GM19099 (cell line): ENCODE results near the gene FBXO2.
A peak's percentile ranks its signal among the peaks of the same experiment; 100 is the strongest.

Source experiments
- POLR2A ChIP-seq: IDR thresholded peaks from 3 replicates; pipeline ENCODE4 v1.6.1; 2011; ENCODE audit warnings: low read depth; ENCODE audit not compliant: insufficient read length; ENCODE audit errors: extremely low read depth

The FBXO2 gene

GRCh38 chr1:11690397-11691301, 36.4 kb upstream of the FBXO2 start:
- TF ChIP-seq POLR2A = no peak

DNA sequence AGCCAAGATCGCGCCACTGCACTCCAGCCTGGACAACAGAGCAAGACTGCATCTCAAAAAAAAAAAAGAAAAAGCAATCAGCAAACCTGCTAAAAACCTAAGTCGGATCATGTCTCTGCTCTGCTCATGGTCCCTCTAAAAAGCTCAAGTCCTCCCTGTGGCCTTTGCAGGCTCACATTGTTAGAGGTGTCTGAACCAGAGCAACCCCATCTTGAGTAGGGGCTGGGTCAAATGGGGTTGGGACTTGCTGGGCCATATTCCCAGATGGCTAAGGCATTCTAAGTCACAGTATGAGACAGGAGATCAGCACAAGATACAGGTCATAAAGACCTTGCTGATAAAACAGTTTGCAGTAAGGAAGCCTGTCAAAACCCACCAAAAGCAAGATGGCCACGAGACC, 34.3 kb upstream of the FBXO2 start:
- TF ChIP-seq POLR2A = no peak

GRCh38 chr1:11685210-11685752, 31.1 kb upstream of the FBXO2 start:
- no peak for TF ChIP-seq POLR2A

- TF ChIP-seq POLR2A = no peak
Observed at GRCh38 chr1:11684070-11684469, 29.8 kb upstream of the FBXO2 start.

DNA sequence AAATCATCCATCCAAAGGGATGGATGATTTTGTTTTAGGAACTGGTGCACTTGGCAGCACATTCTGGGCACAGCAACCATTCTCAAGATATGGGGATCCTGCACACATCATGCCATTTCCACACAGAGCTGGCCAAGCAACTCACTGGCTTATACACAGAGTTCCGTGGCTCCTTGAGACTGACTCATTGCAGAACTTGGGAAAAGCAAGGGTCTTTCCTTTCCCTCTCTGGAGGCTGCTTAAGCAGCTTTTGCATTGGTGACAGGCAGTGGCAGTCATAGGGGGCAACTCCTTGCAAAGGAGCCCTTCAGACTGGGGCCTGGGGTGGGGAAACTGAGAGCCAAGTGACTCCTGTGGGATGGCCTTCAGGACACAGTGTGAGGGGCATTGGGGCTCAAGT, 28.6 kb upstream of the FBXO2 start:
- no peak for TF ChIP-seq POLR2A

- TF ChIP-seq POLR2A = no peak
Observed at GRCh38 chr1:11682287-11682771, 28.1 kb upstream of the FBXO2 start.

- TF ChIP-seq POLR2A = peak; percentile 70
Observed at GRCh38 chr1:11681071-11681771, 27.0 kb upstream of the FBXO2 start, which contains the start of gene MAD2L2. TSS of gene MAD2L2 (minus strand) at chr1:11681148. CDS start at chr1:11680601, 547 bp downstream.

DNA sequence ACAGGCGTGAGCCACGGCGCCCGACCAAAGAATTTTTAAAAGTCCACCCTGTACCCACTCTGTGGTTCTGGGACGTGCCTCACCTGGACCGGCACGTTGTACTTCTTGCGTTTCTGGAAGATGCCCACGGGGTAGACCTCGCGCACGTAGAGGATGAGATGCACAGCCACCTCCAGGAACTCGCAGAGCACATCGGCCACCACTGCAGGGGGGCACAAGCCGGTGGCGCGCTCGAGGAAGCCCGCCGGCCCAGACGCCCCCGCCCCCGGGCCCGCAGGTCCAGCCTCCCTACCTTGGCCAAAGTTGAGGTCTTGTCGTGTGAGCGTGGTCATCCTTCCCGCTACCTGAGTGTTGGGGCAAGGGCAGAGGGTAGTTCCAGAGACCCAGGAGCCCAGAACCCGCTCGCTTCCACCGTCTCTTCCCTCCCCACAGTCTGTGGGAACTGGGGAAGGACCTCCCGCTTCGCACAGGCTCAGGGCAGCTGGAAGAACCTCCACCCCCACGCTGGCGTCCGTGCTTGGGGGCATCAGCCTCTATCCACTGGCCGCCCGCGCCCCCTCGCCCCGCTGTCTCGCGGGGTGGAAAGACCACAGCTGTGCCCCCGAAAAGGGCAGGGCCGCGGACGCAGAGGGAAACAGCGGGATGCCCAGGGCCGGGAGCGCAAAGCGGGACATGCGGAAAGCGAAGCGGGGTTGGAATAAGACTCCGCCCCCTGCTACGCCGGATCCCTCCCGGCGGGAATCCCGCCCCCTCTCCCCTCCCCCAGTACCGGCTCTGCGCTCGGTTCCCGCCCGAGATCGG, 26.2 kb upstream of the FBXO2 start:
- TF ChIP-seq POLR2A = no peak

DNA sequence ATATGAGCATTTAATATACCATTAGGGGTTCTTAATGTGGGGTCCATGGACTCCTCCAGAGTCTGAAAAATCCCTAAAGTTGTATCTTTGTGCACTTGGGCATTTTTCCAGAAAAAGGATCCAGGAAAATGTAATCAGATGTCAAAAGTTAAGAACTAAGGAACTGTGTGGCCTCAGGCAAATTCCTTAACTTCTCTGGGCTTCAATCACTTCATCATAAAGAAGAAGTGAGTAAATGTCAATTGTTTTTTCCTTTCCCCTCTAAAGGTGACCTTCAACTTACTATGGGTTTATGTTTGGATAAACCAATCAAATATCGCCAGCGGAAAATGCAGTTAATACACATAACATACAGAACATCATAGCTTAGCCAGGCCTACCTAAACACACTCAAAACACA, 24.2 kb upstream of the FBXO2 start:
- no peak for TF ChIP-seq POLR2A

- no peak for TF ChIP-seq POLR2A
Observed at GRCh38 chr1:11676386-11677103, 22.3 kb upstream of the FBXO2 start.

- no peak for TF ChIP-seq POLR2A
Observed at GRCh38 chr1:11675325-11675724, 21.1 kb upstream of the FBXO2 start.

DNA sequence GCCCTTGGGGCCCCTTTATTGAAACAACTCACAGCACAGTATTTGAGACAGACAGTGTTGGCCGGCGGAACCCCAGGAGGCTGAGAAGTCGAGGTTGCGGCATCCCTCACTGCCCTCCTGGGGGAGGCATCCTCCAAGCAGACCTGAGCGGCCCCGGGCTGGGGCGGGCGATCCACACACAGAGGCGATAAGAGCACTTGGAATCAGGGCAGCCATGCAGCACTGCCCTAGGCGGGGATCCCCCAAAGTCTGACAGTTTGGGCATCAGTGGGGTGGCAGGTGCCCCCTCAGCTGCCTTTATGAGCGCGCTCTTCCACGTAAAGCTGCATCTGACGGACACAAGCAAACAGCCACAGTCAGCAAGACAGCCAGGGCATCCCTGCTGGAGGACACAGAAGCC, 20.3 kb upstream of the FBXO2 start:
- no peak for TF ChIP-seq POLR2A

DNA sequence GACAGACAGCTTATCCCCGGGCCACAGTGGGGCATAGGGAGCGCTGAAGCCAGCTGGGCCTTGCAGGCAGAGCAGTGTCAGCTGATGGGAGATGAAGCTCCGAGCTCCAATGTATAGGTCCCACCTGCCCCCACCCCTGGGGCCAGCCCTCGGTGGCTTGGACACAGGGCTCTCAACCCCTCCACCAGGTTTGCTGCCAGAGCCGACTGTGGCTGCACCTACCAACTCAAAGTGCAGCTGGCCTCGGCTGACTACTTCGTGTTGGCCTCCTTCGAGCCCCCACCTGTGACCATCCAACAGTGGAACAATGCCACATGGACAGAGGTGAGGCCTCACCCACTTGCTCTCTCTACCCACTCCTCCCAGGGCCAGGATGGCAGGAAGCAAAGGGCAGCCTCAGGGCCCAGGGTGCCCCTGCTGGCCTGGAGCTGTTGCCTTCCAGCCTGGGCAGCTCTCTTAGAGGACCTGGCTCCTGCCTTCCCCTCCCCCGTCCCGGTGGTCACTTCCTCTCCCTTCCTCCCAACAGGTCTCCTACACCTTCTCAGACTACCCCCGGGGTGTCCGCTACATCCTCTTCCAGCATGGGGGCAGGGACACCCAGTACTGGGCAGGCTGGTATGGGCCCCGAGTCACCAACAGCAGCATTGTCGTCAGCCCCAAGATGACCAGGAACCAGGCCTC, 19.0 kb upstream of the FBXO2 start:
- TF ChIP-seq POLR2A = no peak
